IMR-90 (cell line): ENCODE data around the gene GNG7.

Source experiments
- BHLHE40 ChIP-seq: fragments of 150-350 bp; IDR thresholded peaks from 2 replicates; pipeline ENCODE4 v1.6.1; 2016; ENCODE audit warnings: mild to moderate bottlenecking, low read depth, low read length
- CEBPB ChIP-seq: IDR thresholded peaks from 2 replicates; pipeline ENCODE4 v1.6.1; 2012; ENCODE audit warnings: low read depth, low read length, improper control_type of control experiment
- CHD1 ChIP-seq: IDR thresholded peaks from 2 replicates; pipeline ENCODE4 v1.6.1; 2012; ENCODE audit warnings: low read depth, low read length, improper control_type of control experiment
- CTCF ChIP-seq: conservative IDR thresholded peaks from 2 replicates; pipeline ENCODE4 v1.5.1; 2012; ENCODE audit warnings: mild to moderate bottlenecking, low read depth, low read length, improper control_type of control experiment
- FOS ChIP-seq: fragments of 150-350 bp; IDR thresholded peaks from 2 replicates; pipeline ENCODE4 v1.6.1; 2016; ENCODE audit warnings: low read depth, low read length
- MAFK ChIP-seq: IDR thresholded peaks from 2 replicates; pipeline ENCODE4 v1.6.1; 2012; ENCODE audit warnings: low read depth, low read length, improper control_type of control experiment
- MAZ ChIP-seq: IDR thresholded peaks from 2 replicates; pipeline ENCODE4 v1.6.1; 2012; ENCODE audit warnings: low read depth, mild to moderate bottlenecking, low read length, improper control_type of control experiment, moderate library complexity, borderline replicate concordance
- POLR2A ChIP-seq: IDR thresholded peaks from 2 replicates; pipeline ENCODE4 v1.6.1; 2012; ENCODE audit warnings: mild to moderate bottlenecking, low read depth, low read length
- RAD21 ChIP-seq: IDR thresholded peaks from 2 replicates; pipeline ENCODE4 v1.6.1; 2012; ENCODE audit warnings: low read length, improper control_type of control experiment
- RCOR1 ChIP-seq: IDR thresholded peaks from 2 replicates; pipeline ENCODE4 v1.6.1; 2012; ENCODE audit warnings: mild to moderate bottlenecking, low read length, improper control_type of control experiment; ENCODE audit not compliant: insufficient replicate concordance
- RFX5 ChIP-seq: IDR thresholded peaks from 2 replicates; pipeline ENCODE4 v1.8.0; 2012; ENCODE audit warnings: low read depth, mild to moderate bottlenecking, low read length, moderate library complexity
- SMC3 ChIP-seq: fragments of 150-350 bp; IDR thresholded peaks from 2 replicates; pipeline ENCODE4 v1.6.1; 2016; ENCODE audit warnings: low read depth, mild to moderate bottlenecking, antibody characterized with exemption, low read length, moderate library complexity

- TF ChIP-seq CHD1 (no peak), CTCF (no peak), POLR2A (no peak), SMC3 (no peak), MAFK (no peak), BHLHE40 (no peak), RAD21 (no peak), MAZ (no peak), RFX5 (no peak), RCOR1 (no peak), CEBPB (no peak), FOS (no peak)
These were observed 211.8 kb downstream of the GNG7 start for GRCh38 chr19:2490659-2491058.
